Neural progenitor cell (in vitro differentiated cells): Measurements from ENCODE around the gene FKBP1A.

ENCODE experiments used
- CTCF ChIP-seq: fragments of 200-600 bp; sonication (generic); IDR thresholded peaks from 2 replicates; pipeline ENCODE4 v1.5.1; 2017; ENCODE audit warnings: antibody characterized with exemption, mild to moderate bottlenecking
- EZH2 ChIP-seq: fragments of 200-600 bp; sonication (generic); IDR thresholded peaks from 2 replicates; pipeline ENCODE4 v1.6.1; 2017; ENCODE audit warnings: antibody characterized with exemption, mild to moderate bottlenecking, moderate library complexity
- EZH2phosphoT487 ChIP-seq: fragments of 200-600 bp; sonication (generic); IDR thresholded peaks from 2 replicates; pipeline ENCODE4 v1.6.1; 2017; ENCODE audit warnings: antibody characterized with exemption

- TF ChIP-seq CTCF = no peak
- no peak for TF ChIP-seq EZH2phosphoT487
- no peak for TF ChIP-seq EZH2
These were observed 1.8 kb upstream of the FKBP1A start for GRCh38 chr20:1394686-1395085.
